Suprapubic skin (tissue), 3 donors: Measurements from ENCODE around the gene SLC39A7.

ENCODE experiments used
- POLR2A ChIP-seq, 2 donors: fragments of 450-650 bp; IDR thresholded peaks; one replicate each; pipeline ENCODE4 v1.6.1; 2017; ENCODE audit warnings: antibody characterized with exemption in 2 of 2, mild to moderate bottlenecking in 2 of 2, moderate library complexity in 2 of 2
- TF ChIP-seq, protein P1 (sequence below), 2 donors: fragments of 200-600 bp in 1 of 2; fragments of 450-650 bp in 1 of 2; sonication (generic) in 1 of 2; IDR thresholded peaks; one replicate each; pipeline ENCODE4 v1.5.1; 2016 to 2019; ENCODE audit warnings: antibody characterized with exemption in 2 of 2, mild to moderate bottlenecking in 1 of 2, moderate library complexity in 1 of 2

DNA sequence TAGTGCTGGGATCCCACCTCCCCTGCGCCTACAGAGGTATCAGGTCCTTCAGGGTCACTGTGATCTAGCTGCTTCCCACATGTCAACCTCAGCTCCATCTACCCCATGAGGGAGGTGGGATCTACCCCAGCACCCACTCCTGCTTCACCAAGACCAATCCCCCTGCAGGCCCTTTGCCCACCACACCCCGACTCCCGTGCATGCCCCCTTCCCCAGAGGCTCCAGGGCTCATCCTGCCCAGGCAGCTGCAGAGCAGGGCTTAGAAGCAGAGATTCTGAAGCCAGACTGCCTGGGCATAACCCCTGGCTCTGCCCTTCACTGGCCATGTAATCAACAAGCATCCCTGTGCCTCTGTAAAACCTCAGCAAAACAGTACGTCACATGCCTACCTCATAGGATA lies 25.9 kb upstream of the SLC39A7 start:
- TF ChIP-seq, protein P1, sequence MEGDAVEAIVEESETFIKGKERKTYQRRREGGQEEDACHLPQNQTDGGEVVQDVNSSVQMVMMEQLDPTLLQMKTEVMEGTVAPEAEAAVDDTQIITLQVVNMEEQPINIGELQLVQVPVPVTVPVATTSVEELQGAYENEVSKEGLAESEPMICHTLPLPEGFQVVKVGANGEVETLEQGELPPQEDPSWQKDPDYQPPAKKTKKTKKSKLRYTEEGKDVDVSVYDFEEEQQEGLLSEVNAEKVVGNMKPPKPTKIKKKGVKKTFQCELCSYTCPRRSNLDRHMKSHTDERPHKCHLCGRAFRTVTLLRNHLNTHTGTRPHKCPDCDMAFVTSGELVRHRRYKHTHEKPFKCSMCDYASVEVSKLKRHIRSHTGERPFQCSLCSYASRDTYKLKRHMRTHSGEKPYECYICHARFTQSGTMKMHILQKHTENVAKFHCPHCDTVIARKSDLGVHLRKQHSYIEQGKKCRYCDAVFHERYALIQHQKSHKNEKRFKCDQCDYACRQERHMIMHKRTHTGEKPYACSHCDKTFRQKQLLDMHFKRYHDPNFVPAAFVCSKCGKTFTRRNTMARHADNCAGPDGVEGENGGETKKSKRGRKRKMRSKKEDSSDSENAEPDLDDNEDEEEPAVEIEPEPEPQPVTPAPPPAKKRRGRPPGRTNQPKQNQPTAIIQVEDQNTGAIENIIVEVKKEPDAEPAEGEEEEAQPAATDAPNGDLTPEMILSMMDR (IDR thresholded peaks at IDR 0.05): no peak
- TF ChIP-seq POLR2A (IDR thresholded peaks at IDR 0.05): no peak
